ENCODE measurements around the gene NAB1. TPM values are rescaled to one million over a fixed set of nuclear protein-coding genes. Genes with fewer than 3 reads are reported as not detected.

The NAB1 gene, protein sequence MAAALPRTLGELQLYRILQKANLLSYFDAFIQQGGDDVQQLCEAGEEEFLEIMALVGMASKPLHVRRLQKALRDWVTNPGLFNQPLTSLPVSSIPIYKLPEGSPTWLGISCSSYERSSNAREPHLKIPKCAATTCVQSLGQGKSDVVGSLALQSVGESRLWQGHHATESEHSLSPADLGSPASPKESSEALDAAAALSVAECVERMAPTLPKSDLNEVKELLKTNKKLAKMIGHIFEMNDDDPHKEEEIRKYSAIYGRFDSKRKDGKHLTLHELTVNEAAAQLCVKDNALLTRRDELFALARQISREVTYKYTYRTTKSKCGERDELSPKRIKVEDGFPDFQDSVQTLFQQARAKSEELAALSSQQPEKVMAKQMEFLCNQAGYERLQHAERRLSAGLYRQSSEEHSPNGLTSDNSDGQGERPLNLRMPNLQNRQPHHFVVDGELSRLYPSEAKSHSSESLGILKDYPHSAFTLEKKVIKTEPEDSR
- total RNA-seq (ENCODE audit: low replicate concordance) = 34.4 and 52.6 TPM in 2 replicates

DNA sequence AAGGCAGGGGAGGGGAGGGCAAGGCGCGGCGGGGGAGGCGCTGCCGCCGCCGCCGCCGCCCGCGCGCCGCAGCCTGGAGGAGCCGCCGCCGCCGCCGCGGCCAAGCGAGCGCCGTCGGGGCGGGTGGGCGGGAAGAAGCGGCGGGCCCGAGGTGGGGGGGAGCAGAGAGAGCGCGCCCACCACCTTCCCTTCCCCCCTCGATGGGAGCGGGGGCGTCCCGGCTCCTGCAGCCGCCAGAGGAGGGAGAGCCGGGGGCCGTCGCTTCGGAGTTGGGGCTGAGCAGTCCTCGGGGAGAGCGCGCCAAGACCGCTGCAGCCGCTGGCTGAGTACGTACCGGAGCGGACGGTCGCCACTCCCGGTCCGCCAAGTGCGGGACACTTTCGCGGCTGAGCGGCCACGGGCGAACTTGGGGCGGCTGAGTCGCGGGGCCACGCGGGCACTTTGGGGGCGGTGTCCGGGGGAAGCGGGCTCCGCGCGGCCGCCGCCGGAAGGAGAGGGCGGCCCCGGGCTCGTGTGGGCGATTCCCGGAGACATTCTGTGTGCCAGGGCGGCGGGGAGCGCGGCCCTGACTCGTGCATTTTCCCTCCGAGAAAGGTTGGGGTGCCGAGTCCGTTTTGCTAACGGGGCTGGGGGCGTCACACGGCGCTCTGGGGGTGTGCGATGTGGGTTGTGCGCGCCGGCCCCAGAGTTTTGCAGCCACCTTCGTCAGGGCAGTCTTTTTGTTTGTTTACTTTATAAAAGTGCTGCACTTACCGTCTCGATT, at the start of gene NAB1:
Gene NAB1 (plus strand): TSS at position 49 of the 763 bp plus-strand sequence. CDS start 10,094 bp downstream, outside the sequence.
- no peak for DNase-seq (ENCODE audit: low read depth)
- peak within 1 kb of the TSS; percentile 79 for H3K4me3 ChIP-seq (ENCODE audit: low read depth, low read length)
- TF ChIP-seq, protein P1, sequence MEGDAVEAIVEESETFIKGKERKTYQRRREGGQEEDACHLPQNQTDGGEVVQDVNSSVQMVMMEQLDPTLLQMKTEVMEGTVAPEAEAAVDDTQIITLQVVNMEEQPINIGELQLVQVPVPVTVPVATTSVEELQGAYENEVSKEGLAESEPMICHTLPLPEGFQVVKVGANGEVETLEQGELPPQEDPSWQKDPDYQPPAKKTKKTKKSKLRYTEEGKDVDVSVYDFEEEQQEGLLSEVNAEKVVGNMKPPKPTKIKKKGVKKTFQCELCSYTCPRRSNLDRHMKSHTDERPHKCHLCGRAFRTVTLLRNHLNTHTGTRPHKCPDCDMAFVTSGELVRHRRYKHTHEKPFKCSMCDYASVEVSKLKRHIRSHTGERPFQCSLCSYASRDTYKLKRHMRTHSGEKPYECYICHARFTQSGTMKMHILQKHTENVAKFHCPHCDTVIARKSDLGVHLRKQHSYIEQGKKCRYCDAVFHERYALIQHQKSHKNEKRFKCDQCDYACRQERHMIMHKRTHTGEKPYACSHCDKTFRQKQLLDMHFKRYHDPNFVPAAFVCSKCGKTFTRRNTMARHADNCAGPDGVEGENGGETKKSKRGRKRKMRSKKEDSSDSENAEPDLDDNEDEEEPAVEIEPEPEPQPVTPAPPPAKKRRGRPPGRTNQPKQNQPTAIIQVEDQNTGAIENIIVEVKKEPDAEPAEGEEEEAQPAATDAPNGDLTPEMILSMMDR (IDR thresholded peaks at IDR 0.05; ENCODE audit: insufficient read depth, low read length) = no peak

DNA sequence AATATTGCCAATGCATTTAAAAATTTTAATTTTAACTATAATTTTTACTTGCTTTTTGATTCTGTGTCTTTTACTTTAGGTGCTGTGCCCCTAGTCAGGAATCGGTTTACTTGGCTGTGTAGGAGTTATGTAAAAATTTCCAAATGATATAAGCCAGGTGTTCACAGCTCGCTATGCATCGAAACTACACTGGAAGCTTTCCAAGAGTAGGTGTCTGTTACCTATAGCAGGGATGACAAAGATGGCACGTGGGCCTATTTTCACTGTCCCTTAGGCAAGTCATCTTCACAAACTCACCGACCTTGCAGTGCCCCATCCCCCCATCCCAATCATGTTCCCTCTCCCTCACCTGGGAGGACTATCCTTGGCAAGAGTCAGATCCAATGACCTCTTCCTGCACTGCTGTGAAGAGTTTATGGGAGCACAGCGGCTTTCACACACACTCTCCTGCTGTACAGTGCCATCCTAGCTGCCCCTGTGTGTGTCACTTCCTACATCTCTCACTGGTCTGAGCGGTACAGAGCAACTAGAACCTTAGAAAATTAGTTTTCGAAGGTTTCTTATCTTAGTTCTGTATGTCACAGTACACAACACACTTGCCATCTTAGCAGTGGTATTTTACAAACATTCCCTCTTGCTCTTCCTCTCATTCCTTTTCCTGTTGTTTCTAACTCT, 49.2 kb upstream of the NAB1 start:
- no peak for DNase-seq (ENCODE audit: low read depth)

DNA sequence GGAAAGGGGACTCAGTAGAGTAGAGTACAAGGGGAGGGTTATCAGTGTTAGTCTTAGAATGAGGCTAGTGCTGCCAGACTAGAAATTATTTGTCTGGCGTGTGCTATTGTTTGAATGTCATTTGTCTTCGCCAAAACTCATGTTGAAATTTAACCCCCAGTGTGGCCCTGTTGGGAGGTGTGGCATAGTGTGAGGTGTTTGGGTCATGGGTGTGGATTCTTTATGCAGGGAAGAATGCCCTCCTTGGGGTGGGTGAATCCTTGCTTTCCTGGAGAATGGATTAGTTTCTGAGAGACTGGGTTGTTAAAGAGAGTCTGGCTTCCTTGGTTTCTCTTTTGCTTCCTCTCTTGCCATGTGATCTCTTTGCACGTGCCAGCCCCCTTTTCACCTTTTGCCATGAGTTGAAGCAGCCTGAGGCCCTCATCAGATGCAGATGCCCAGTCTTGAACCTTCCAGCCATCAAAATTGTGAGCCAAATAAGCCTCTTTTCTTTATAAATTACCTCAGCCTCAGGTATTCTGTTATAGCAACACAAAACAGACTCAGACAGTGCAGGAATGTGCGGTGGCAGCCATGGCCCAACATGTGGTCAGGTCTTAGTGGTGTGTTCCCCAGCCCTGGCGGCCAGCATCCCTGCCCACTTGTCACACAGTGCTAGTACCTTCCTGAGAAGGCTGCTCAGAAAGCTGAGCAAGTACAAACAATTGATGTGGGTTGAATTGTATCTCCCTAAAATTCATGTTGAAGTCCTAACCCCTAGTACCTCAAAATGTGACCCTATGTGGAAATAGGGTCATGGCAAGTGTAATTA, 48.4 kb upstream of the NAB1 start:
- DNase-seq (ENCODE audit: low read depth) = no peak
- H3K4me3 ChIP-seq (ENCODE audit: low read depth, low read length) = no peak overlapping the region
- TF ChIP-seq, protein P1 (IDR thresholded peaks at IDR 0.05; ENCODE audit: insufficient read depth, low read length) = no peak

More for the DNA sequence above, 49.2 kb upstream of the NAB1 start:
- no peak overlapping the region for H3K4me3 ChIP-seq (ENCODE audit: low read depth, low read length)
- TF ChIP-seq, protein P1 (IDR thresholded peaks at IDR 0.05; ENCODE audit: insufficient read depth, low read length) = no peak

DNA sequence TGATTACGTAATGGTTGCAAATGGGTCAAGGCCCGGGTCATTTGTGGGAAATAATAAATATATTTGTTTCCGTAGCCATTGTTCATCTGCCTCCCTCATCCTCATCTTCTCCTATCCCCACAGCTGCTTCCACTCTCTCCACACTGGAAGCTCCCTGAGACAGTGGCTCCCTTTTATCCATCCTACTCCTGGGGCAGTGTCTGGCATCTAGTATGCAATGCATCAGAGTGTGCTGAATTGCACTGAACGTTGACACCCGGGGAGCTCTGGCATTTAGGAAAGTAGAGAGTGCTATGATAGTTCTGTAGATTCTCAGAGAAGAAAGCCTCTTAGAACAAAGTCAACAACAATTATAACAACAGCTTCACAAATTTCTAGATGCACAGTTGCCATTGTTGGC, 45.5 kb upstream of the NAB1 start:
- DNase-seq (ENCODE audit: low read depth) = no peak
- H3K4me3 ChIP-seq (ENCODE audit: low read depth, low read length) = no peak overlapping the region

DNA sequence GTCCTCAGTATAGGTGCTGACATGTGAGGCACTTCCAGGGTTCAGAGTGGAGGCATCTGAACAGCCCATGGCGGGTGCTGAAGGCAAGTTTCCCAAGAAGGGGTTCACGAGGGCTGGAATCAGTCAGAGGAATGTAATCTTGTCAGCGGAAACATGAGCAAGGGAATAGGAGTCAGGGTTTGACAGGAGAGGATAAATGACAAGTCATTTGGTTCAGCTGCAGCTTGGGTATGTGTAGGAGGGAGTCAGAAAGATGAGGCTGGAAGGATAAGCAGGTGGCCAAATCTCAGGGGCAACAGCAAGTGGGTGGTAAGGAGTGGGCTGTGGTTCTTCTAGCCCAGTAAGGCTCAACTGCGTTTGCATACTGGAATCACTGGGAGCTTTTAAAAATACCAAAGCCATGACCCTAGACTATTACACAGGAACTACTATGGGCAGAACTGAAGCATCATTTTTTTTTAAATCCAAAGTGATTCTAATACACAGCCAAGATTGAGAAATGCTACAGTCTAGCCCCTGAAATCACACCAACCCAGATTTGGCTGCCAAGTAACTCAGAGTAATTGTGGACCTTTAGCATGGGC, 41.8 kb upstream of the NAB1 start:
- no peak overlapping the region for H3K4me3 ChIP-seq (ENCODE audit: low read depth, low read length)
- peak; percentile 42 for DNase-seq (ENCODE audit: low read depth)
- TF ChIP-seq, protein P1 (IDR thresholded peaks at IDR 0.05; ENCODE audit: insufficient read depth, low read length) = no peak

More for the DNA sequence above, 45.5 kb upstream of the NAB1 start:
- TF ChIP-seq, protein P1 (IDR thresholded peaks at IDR 0.05; ENCODE audit: insufficient read depth, low read length) = no peak

All from fibroblast of the aortic adventitia (primary cell).